HG03571 (cell line): ENCODE measurements around the gene ITPR2.
"Not testable (repeated sequence)": the region's sequence is repeated elsewhere in the genome, so short reads cannot be mapped to it uniquely, and the experiment has no call there.

Experiments
- ATAC-seq: cut with Tn5 transposase; IDR thresholded peaks from one replicate; pipeline ENCODE4 v1.9.1; 2021; ENCODE audit not compliant: unreplicated experiment

Gene ITPR2

DNA sequence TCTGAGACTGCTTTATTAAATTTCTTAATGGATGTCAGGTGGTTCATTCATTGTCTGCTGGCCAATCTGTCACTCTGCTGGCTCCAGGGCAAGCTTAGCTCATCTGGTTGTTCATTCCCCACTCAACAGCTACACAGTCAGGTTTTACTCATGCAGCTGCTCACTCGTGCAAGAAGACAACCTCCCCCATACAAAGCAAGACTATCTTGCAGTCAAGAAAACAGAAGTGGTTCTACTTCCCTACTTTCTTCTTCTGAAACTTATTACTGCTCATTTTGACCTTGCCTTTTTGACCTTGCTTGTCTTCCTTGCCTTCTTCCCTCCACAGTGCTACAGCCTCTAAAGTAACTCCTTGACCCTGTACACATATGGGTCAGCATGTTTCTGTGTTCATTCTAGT is 359.7 kb downstream of the ITPR2 start:
- peak; percentile 91 for ATAC-seq

DNA sequence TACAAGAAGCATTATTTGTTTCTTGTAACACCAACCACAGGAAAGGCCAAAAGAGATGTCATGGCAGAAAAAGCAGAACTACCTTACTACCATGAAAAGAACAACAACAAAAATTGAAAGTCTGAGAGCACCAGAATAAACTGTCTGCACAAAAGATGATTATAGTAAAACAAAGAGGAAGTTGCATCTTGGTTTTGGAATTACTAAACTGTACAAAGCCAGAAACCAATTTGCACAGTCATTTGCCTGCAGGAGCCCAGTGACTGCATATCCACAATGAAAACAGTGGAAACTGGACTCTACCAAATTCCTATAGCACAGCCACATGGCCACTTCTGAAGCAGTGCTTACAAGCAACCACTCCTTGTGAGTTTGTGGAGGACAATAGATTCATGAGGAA is 361.4 kb downstream of the ITPR2 start:
- peak; percentile 78 for ATAC-seq

DNA sequence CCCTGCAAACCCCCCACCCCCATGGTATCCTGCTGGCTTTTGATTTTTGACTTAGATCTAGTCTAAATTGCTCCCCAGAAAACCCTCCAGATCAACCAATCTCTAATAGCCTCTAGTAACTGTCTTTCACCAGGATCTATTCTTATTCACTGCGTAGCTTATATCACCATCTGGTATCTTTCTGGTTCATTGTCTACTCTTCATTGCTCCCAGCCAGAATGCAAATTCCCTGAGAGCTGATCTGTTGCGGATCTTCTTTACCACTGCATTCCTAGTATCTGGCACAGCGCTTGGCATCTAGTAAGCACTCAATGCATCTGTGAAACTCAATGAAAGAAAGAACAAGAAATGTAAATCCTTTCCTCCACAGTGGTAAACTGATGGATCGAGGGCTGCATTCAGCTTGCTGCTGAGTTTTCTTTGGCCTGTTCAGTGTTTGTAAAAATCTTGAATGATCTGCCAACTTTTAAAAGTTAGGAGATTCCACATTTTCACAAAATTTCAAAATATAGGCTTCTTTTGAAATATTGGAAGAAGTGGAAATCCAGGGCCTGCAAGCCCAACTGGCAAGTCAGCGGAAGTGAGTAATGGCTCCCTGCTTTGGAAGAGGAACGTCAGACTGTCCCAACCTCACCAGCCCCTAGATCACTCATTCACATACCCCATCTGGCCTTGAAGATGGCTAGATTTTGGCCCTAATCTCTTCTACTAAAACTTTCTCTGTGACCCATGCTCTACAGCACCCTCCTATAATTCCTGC is 363.4 kb downstream of the ITPR2 start:
- no peak for ATAC-seq

DNA sequence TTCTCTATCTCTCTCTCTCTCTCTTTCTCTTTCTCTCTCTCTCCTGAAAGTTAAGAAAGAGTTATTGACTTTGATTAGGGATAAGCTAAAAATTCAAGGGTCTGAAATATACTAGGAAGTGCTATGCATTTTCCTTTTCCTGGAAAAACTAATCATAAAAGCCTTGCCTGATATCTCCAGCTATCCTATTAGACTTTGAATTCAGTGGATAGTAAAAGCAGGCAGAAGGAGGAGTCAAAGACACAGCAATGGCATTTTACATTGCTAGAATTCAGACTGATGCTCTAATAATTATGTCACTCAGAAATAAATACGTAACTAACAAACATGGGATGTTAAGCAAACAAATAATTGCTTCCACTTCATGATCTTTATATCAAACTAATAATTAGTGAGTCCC is 365.6 kb downstream of the ITPR2 start:
- no peak for ATAC-seq

DNA sequence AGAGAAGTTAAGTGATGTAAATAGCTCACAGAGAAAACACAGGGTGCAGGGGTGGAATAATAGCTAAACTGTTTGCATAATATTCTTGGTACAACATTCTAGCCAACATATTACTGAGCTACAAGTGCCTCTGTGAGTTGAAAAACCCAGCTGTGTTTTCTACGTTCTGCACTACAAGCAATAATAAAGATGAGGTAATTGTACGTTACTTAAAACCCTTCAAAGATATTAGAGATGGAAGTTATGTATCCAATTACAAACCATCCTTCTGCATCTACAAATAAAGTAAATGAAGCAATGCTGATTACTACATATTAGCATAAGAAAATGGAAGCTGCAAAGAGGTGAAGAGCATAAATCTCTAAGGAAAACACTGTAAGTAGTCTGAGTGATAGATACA is 366.3 kb downstream of the ITPR2 start:
- no peak for ATAC-seq

DNA sequence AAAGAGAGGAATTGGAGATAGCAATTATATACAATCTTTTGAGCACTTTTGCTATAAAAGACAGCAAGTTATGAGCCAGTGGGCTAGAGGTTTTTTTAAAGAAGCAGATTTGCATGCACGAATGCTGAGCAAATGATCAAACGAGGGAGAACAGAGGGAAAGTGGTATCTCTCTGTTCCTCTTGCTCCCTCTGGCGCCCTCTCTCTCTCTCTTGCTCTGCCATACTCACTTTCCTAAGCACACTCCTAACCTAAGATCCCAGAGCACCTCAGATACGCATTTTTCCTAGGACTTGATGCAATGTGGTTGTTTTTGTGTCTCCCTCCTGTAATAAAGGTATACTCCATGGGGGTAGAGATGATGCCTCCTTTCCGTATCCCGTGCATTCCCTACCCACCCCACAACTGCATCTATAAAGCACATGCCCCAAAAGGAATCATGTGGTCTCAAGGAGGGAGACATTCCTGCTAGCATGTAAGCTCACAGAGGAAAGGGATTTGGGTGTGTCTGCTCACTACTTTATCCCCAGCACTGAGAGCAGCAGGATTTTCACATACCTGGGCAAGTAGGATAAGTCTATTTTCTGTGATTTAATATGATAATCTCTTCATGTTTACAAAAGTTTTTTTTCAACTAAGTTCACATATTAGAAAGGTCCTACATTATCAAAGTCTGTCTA is 367.4 kb downstream of the ITPR2 start:
- no peak for ATAC-seq

DNA sequence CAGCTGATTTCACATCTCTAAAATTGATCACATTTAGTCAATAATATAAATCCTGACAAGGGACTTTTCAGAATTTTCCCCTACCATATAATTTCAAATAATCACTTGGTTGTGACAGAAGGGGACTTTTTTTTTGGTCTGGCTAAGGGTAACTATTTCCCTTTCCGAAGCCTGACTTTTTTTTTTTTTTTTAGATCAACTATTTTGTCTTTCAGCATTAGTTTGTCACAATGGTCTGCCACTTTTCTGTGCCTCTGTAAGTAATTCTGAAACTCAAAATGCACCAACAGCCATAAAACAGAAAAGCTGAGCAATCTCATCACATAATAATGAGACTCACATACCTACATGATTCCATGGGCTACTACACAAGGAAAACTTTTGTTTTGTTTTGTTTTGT is 371.2 kb downstream of the ITPR2 start:
- no peak for ATAC-seq

DNA sequence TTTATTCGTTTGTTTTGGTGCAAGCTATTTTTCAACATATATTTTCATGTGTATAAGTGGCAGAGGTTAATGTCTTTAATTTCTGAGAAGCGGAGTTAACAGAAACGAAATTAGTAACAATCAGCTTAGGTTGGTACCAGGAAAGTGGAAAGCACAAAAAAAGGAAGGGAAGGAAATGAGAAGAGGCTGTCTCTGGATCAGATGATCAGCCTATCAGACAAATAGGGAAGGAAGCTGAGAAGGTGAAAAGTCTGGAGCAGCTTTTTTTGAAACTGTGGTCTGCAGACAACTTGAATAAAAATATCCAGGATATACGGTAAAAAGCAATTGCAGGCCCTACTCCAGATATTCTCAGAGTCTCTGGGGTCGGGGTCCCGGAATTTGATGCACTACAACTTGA is 372.6 kb downstream of the ITPR2 start:
- ATAC-seq = no peak

DNA sequence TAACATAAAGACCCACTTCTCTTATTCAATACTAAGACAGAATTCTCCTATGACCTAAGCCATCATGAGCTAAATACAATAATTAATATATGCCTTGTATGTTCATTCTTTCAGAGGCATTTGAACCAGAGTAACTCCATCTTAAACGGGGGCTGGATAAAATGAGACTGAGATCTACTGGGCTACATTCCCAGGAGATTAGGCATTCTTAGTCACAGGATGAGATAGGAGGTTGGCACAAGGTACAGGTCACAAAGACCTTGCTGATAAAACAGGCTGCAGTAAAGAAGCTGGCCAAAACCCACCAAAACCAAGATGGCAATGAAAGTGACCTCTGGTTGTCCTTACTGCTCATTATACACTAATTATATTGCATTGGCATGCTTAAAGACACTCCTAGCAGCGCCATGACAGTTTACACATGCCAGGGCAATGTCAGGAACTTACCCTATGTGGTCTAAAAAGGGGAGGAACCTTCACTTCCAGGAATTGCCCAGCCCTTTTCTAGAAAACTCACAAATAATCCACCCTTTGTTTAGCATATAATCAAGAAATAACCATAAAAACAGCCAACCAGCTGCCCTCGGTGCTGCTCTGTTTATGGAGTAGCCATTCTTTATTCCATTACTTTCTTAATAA is 376.9 kb downstream of the ITPR2 start:
- no peak for ATAC-seq

DNA sequence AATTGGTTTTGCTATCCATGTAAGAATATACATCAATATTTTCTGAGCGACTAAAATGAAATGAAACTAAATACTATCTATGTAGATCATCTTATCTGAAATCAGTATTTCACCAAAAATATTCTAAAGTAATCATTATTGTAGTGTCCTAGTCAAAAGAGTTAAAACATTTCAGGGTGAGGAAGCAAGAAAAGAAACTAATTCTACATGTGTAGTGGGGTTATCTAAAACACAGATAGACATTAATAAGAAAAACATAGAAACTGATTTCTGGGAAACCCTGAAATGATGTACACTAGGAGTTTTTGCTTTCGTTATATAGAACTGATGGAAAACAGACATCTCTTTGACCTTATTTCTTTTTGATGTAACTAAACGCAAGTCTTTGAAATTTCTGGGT is 379.7 kb downstream of the ITPR2 start:
- no peak for ATAC-seq

DNA sequence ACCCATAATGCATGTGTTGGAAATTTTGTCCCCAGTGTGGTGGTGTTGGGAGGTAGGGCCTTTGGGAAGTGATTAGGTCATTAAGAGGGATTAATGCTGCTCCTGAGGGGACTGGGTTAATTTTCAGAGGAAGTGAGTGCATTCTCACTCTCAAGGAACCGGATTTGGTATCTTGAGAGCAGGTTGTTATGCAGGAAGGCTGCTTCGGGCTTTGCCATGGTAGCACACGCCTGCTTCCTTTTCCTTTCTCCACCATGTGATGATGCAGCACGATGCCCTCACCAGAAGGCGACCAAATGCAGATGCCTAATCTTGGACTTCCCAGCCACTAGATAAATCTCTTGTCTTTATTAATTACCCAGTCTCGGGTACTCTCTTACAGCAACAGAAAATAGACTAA is 380.5 kb downstream of the ITPR2 start:
- ATAC-seq = no peak

DNA sequence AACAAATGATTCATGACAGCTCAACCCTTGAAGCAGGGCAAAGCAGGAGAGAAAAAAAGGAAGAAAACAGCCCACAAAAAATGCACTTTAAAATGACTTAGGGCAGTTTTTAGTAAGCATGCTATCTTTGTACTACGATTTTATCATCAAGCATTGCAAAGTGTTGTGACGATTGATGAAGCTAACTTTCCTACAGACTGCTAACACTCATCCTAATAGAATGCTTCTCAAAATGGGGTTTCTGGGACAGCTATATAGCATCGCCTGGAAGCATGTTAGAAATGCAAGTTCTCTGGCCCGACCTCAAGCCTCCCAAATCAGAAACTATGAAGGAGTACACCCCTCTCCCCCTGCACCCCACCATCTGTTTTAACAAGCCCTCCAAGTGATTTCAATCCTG is 381.2 kb downstream of the ITPR2 start:
- ATAC-seq = no peak

DNA sequence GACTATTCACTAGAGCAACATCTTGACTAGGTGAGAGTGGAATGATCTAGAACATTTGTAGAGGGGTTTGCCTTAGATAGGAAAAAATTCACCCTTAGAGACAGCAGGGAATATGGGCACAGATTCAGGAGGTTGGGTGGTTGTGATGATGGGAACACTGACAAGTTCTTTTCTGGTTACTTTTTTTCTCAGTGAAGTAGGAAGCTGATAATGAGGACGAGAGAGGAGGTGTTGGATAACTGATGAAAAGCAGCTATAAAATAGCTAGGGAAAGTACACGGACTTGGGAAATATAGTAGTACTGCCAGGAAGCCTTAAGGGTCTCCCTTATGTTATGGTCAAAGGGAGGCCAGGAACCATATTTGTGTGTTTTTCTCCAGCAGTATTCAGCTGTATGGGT is 387.1 kb downstream of the ITPR2 start:
- no peak for ATAC-seq

DNA sequence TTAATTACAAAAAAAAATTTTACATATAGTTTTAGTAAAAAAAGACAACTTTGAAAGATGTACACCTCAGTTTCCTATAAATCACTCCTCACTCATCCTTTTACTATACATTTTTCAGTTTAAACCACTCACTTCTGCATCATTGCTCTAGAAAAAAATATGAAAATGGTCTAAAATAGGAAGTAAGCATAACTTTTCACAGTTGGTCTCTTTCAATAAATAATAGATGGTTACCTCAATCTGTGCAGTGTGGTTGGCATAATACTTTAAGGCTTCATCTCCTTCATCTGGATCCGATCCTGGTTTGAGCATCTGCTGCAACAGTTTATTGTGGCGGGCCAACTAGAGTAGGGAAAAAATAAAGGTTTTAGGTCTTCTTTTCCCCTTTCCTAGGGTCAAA is 389.7 kb downstream of the ITPR2 start:
- no peak for ATAC-seq

DNA sequence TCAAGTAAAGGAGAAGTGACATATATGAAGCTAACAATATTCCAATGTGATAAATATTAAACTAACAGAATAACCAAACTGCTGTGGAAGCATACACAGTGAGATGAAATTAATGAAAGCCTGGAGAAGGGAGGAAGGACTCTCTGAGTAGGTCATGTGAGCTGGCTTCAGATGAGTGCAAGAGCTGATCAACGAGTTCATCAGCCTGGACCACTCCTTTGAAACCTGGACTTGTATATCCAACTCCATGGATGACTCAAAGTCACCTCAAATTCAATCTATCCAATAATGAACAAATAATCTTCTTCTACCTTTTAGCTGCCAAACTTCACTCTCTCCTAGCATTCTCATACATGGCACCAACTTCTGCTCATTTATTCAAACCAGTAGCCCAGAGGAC is 391.6 kb downstream of the ITPR2 start:
- ATAC-seq = no peak

DNA sequence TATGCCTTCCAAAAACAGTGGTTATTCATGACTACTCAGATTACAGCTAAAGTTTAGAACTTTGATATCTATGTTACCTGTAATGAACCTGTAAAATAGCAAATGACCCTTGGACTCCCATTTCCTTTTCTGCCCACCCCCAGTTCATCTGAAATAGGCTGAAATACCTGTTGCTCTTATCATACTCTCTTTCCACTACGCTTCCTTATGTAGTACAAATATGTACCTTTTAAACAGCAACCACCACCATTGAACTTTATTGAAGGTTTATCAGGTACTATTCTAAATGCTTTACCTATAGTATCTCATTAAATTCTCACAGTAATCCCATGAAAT is 398.0 kb downstream of the ITPR2 start:
- ATAC-seq = no peak

DNA sequence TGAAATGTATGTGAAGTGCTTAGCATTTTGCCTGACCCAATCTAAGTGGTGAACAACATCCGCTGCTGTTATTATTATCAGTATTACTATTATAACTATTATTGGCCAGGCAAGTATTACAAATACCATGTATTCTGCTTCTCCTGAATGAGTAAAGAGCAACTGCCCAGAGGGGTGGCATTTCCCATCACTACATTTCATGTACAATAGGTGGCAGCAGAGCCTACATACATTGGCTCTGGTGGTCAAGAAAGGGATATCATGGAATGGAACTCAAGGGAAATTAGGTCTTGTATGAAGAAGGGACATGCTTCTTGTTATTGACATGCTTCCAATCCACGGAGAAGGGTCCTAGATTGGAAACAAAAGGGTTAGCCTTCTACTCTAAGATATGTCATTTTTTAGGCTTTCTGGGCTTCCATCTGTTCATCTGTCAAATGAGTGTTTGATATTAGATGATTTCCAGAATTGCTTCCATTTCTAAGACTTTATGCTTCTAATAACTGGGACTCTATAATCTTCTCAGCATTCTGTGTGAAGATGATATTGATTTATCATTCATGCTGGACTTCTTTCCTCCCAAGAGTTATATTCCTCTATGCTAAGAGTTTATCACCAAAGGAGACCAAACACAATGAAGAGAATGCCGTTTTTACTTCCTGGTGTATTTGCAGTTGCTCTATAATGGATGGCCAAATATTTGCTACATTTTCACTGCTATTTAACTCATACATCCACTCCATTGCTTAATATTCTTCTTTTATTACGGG is 398.5 kb downstream of the ITPR2 start:
- ATAC-seq = no peak

DNA sequence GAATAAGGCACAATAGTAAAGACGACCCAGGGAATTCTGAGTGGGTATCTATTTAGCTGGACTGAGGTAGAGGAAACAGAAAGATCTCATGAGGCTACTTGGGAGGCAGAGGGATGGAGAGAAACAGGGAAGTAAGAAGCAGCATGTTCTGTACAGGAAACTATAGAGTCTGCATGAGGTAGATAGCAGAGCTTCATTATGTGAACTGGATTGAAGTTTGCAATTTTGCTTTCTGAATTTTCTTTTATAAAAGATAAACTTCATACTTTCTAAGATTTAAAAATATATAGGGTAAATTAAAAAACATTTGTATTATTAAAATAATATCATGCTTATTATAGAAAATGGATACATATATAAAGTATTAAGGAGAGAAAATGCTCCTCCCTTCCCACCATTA is 399.3 kb downstream of the ITPR2 start:
- not testable (repeated sequence) for ATAC-seq

DNA sequence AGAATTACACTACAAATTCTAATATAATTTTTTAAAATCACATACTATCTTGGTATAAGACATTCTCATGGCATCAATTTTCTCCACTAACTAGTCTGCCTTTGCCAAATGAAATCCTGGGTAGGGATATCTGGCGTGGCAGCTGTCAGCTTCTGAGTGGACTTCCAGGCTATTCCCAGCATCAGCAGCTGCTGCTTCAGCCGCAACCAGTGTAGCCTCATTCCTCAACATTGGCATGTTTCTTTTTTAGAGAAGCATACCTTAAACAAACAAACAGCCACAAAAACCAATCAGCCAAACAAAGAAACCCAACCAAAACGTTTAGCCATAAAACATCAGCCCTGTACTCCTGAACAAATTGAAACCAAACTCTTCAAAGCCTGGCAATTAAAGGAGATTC is 401.8 kb downstream of the ITPR2 start:
- no peak for ATAC-seq

DNA sequence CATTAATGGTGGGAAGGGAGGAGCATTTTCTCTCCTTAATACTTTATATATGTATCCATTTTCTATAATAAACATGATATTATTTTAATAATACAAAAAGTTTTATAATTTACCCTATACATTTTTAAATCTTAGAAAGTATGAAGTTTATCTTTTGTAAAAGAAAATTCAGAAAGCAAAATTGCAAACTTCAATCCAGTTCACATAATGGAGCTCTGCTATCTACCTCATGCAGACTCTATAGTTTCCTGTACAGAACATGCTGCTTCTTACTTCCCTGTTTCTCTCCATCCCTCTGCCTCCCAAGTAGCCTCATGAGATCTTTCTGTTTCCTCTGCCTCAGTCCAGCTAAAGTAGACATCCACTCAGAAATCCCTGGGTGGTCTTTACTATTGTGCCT is 402.4 kb downstream of the ITPR2 start:
- ATAC-seq = not testable (repeated sequence)

DNA sequence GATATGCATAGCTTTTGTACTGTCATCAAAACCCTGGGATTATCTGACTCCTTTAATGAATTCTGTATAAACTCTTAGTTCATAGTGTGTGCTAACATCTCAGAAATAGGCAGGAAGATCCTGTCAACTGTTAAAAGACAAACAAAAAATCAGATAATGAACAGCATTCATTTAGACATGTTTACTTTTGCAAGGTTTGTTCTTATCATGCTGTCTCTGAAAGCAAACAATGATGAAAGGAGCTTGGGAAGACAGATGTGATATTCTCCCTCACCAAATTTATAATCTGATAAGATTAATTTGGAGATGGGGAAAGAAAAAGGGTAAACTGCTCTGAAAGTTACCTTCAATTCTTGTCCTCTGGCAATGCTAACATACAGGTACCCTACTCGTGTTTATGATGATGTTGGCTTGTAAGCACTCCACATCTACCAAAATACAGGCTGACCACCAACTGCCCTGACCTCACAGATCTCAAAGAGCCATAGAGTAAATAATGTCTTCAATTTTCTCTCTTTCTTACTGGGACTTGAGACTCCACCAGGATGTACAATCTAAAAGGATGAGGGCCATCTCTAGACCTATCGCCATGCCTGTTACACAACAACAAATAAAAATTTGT is 403.8 kb downstream of the ITPR2 start:
- ATAC-seq = no peak
